Endothelial cell of umbilical vein (primary cell): ENCODE results near the gene PITX2. TPM values are rescaled to one million over a fixed set of nuclear protein-coding genes. Genes with fewer than 3 reads are reported as not detected.
A peak's percentile ranks its signal among the peaks of the same experiment; 100 is the strongest.

ENCODE experiments used
- BruUV-seq: library from RNA; stranded (reverse); fragments of 400-500 nt; replicated peaks from 2 replicates; lab custom pipeline; 2021; lab: Mats Ljungman, UMichigan
- CTCF ChIA-PET: fragments of 300-600, 350-600 bp; sonication (Branson Sonifier 250); formaldehyde crosslinking; loops from one replicate; lab custom pipeline; 2021; ENCODE audit warnings: antibody characterized with exemption, inconsistent platforms; lab: Charles Lee
- POLR2A ChIA-PET: fragments of 300-600, 350-600 bp; sonication (Branson Sonifier 250); formaldehyde crosslinking; loops from one replicate; lab custom pipeline; 2021; ENCODE audit warnings: antibody characterized with exemption, inconsistent platforms; lab: Charles Lee
- DNase-seq: peaks from one replicate; pipeline ENCODE4 v3.0.0-alpha.2; 2011; ENCODE audit warnings: low read depth, low spot score
- FAIRE-seq: peaks from 2 replicates; lab custom pipeline; 2011; peaks lifted over from hg19 to GRCh38; lab: Jason Lieb, UNC
- H2AFZ ChIP-seq: 2 replicates; pipeline ENCODE4 v1.6.0; 2012; ENCODE audit warnings: low read depth, low read length, control low read depth, inconsistent platforms
- H3K27ac ChIP-seq: 2 replicates; pipeline ENCODE4 v1.5.1; 2011; ENCODE audit warnings: low read depth, mild to moderate bottlenecking, control low read depth, low read length, moderate library complexity; ENCODE audit not compliant: insufficient read depth
- H3K27me3 ChIP-seq, 2 experiments: 2 replicates each; pipeline versions ENCODE4 v1.6.0 to v1.6.1; 2011; ENCODE audit warnings: low read length in 2 of 2, mixed read lengths in 1 of 2; ENCODE audit not compliant: control insufficient read depth in 2 of 2, insufficient read depth in 2 of 2
- H3K36me3 ChIP-seq, 2 experiments: 2 replicates in 1 of 2; 3 replicates in 1 of 2; pipeline ENCODE4 v1.5.1; 2011; ENCODE audit warnings: low read length in 2 of 2, mild to moderate bottlenecking in 1 of 2, moderate library complexity in 1 of 2; ENCODE audit not compliant: control insufficient read depth in 2 of 2, insufficient read depth in 2 of 2; ENCODE audit errors: extremely low read depth in 1 of 2
- H3K4me1 ChIP-seq: 3 replicates; pipeline ENCODE4 v1.5.1; 2011; ENCODE audit warnings: mild to moderate bottlenecking, low read length; ENCODE audit not compliant: control insufficient read depth, insufficient read depth; ENCODE audit errors: extremely low read depth
- H3K4me2 ChIP-seq: 2 replicates; pipeline ENCODE4 v1.6.1; 2011; ENCODE audit warnings: low read length, control low read depth, mixed read lengths; ENCODE audit not compliant: insufficient read depth
- H3K4me3 ChIP-seq, 3 experiments: fragments of 200-600 bp in 1 of 3; sonication (generic), shearing (Covaris generic) in 1 of 3; replicated peaks in 1 of 3; 2 replicates each; pipeline ENCODE4 v1.5.1; 2011 to 2016; ENCODE audit warnings: control low read depth in 3 of 3, low read length in 3 of 3, mild to moderate bottlenecking in 2 of 3, inconsistent platforms in 1 of 3, low read depth in 1 of 3, moderate library complexity in 1 of 3; ENCODE audit not compliant: insufficient read depth in 1 of 3
- H3K79me2 ChIP-seq: 2 replicates; pipeline ENCODE4 v1.6.0; 2012; ENCODE audit warnings: low read length, inconsistent platforms; ENCODE audit not compliant: control insufficient read depth, insufficient read depth
- H3K9ac ChIP-seq: replicated peaks from 2 replicates; pipeline ENCODE3; 2011; ENCODE audit warnings: low read length, control low read depth; ENCODE audit not compliant: insufficient read depth; ENCODE audit errors: extremely low read depth
- H3K9me1 ChIP-seq: replicated peaks from 3 replicates; pipeline ENCODE4 v1.6.0; 2011; ENCODE audit warnings: mild to moderate bottlenecking, low read length; ENCODE audit not compliant: control insufficient read depth, insufficient read depth; ENCODE audit errors: extremely low read depth
- H3K9me3 ChIP-seq: replicated peaks from 2 replicates; pipeline ENCODE4 v1.5.1; 2012; ENCODE audit warnings: low read length, inconsistent platforms; ENCODE audit not compliant: control insufficient read depth, insufficient read depth
- H4K20me1 ChIP-seq: replicated peaks from 2 replicates; pipeline ENCODE3; 2011; ENCODE audit warnings: mild to moderate bottlenecking, low read length; ENCODE audit not compliant: control insufficient read depth, insufficient read depth; ENCODE audit errors: extremely low read depth
- CTCF ChIP-seq, 2 donors: IDR thresholded peaks; 1 replicate in 1 of 2; 2 replicates in 1 of 2; pipeline ENCODE4 v1.5.1; 2011; ENCODE audit warnings: low read length in 2 of 2, mild to moderate bottlenecking in 2 of 2, moderate library complexity in 2 of 2, control low read depth in 1 of 2, inconsistent platforms in 1 of 2, low read depth in 1 of 2; ENCODE audit not compliant: insufficient read depth in 1 of 2; ENCODE audit errors: extremely low read depth in 1 of 2
- EZH2 ChIP-seq: IDR thresholded peaks from 2 replicates; pipeline ENCODE4 v1.6.1; 2012; ENCODE audit warnings: borderline replicate concordance, low read depth, mild to moderate bottlenecking, moderate library complexity, low read length, inconsistent platforms; ENCODE audit not compliant: severe bottlenecking
- FOS ChIP-seq: IDR thresholded peaks from 2 replicates; pipeline ENCODE4 v1.6.1; 2011; ENCODE audit warnings: mild to moderate bottlenecking, low read length, moderate library complexity, borderline replicate concordance; ENCODE audit not compliant: insufficient read depth
- GATA2 ChIP-seq: IDR thresholded peaks from 2 replicates; pipeline ENCODE4 v1.7.0; 2011; ENCODE audit warnings: low read depth, mild to moderate bottlenecking, moderate library complexity, mixed read lengths, low read length; ENCODE audit not compliant: insufficient read length, insufficient read depth
- JUN ChIP-seq: IDR thresholded peaks from 2 replicates; pipeline ENCODE4 v1.6.1; 2011; ENCODE audit warnings: borderline replicate concordance, low read depth; ENCODE audit not compliant: insufficient read length, insufficient read depth
- MAX ChIP-seq: IDR thresholded peaks from 2 replicates; pipeline ENCODE4 v1.6.1; 2011; ENCODE audit not compliant: insufficient read depth, insufficient read length
- MYC ChIP-seq: IDR thresholded peaks from one replicate; pipeline ENCODE4 v1.6.1; 2011; ENCODE audit warnings: mild to moderate bottlenecking, low read depth, low read length
- POLR2A ChIP-seq: IDR thresholded peaks from 2 replicates; pipeline ENCODE4 v1.6.1; 2012; ENCODE audit warnings: low read depth, mild to moderate bottlenecking, control low read depth, low read length
- POLR2AphosphoS5 ChIP-seq: IDR thresholded peaks from 2 replicates; pipeline ENCODE4 v1.6.1; 2012; ENCODE audit warnings: low read depth, mild to moderate bottlenecking, control low read depth, low read length, moderate library complexity; ENCODE audit not compliant: insufficient read depth
- dilution Hi-C: fragments of 300-500 bp; cut with MboI; formaldehyde crosslinking; loops from one replicate; pipeline ENCODE4 v1.15.0; 2019; ENCODE audit warnings: low sequenced_read_pairs; ENCODE audit not compliant: extremely low pct_ligation_motif_present
- intact Hi-C: fragments of 100-400 bp; cut with micrococcal nuclease; formaldehyde crosslinking; loops from one replicate; pipeline ENCODE4 v1.10.0; 2022
- polyA plus RNA-seq, 4 experiments: library from polyadenylated mRNA; depleted of rRNA in 3 of 4; stranded (reverse) in 3 of 4; unstranded in 1 of 4; fragments of >200 nt; gene quantifications; 2 replicates each; pipeline versions ENCODE4 v1.2.1 to v1.2.3, GENCODE V29; 2011 to 2012; ENCODE audit warnings: missing spikeins in 1 of 4
- total RNA-seq: library from RNA; stranded (reverse); gene quantifications from 2 replicates; pipeline ENCODE4 v1.2.3, GENCODE V29; 2021

PITX2 gene
- total and polyA plus RNA-seq, 2 donors (not counting 3 experiments of a cell fraction or from before 2014, with no cell fraction given) = 0.04 to 0.31 TPM

GRCh38 chr4:110610940-110611831 lies 11.7 kb downstream of the PITX2 start:
- DNase-seq (no peak), FAIRE-seq (no peak)
- no peaks in the 10 kb centered on the region for H3K79me2 ChIP-seq
- no peaks in the 10 kb centered on the region for H3K4me1 ChIP-seq
- BruUV-seq = no TSS peak
- H3K4me3 ChIP-seq = no peak overlapping the region
- intact Hi-C loops = no loop called here
- H3K36me3 ChIP-seq = no peaks in the 10 kb centered on the region
- no peaks in the 10 kb centered on the region for H3K9me1 ChIP-seq
- no peak overlapping the region for H3K4me2 ChIP-seq
- dilution Hi-C loops = no loop called here
- TF ChIP-seq POLR2AphosphoS5 = no peak
- TF ChIP-seq JUN = no peak
- TF ChIP-seq EZH2 = peak; percentile 22
- H3K9ac ChIP-seq = no peak overlapping the region
- H3K9me3 ChIP-seq = no peaks in the 10 kb centered on the region
- ChIA-PET POLR2A (no interaction called here), CTCF (interaction anchor here (0.9 to 1.0 kb wide), 4 partner anchors 10 to 95 kb away, joined by 3 to 5 read pairs (median 3); no protein-coding TSS in a partner anchor)
- H3K27ac ChIP-seq = no peak overlapping the region
- H4K20me1 ChIP-seq = no peaks in the 10 kb centered on the region
- H2AFZ ChIP-seq = no peak overlapping the region
- H3K27me3 ChIP-seq = peaks cover 72 to 87% of the 10 kb centered on the region in 2 experiments

GRCh38 chr4:110610620-110610939 lies 12.3 kb downstream of the PITX2 start:
- no peak overlapping the region for H2AFZ ChIP-seq
- FAIRE-seq = no peak
- CTCF ChIA-PET = interaction anchor here (0.9 to 1.4 kb wide), 3 partner anchors 18 to 24 kb away, joined by 3 to 5 read pairs (median 3); no protein-coding TSS in a partner anchor
- BruUV-seq = no TSS peak
- no peaks in the 10 kb centered on the region for H3K79me2 ChIP-seq
- H4K20me1 ChIP-seq = no peaks in the 10 kb centered on the region
- TF ChIP-seq JUN (no peak), CTCF (IDR thresholded peaks at IDR 0.05; ENCODE audit: extremely low read depth in 1 of 2, insufficient read depth in 1 of 2, low read depth in 1 of 2, low read length in 2 of 2) (no peak), POLR2A (no peak), MYC (no peak), FOS (no peak), EZH2 (no peak), GATA2 (no peak), POLR2AphosphoS5 (no peak), MAX (no peak)
- no peaks in the 10 kb centered on the region for H3K36me3 ChIP-seq
- no peaks in the 10 kb centered on the region for H3K9me1 ChIP-seq
- H3K27me3 ChIP-seq = peaks cover 66 to 81% of the 10 kb centered on the region in 2 experiments
- POLR2A ChIA-PET = no interaction called here
- no peak overlapping the region for H3K4me2 ChIP-seq
- DNase-seq = no peak
- no peaks in the 10 kb centered on the region for H3K9me3 ChIP-seq
- intact Hi-C loops (no loop called here), dilution Hi-C loops (no loop called here)
- no peak overlapping the region for H3K9ac ChIP-seq
- no peaks in the 10 kb centered on the region for H3K4me1 ChIP-seq
- no peak overlapping the region for H3K27ac ChIP-seq
- no peak overlapping the region for H3K4me3 ChIP-seq
